GM18508 (cell line): Measurements from ENCODE around the gene MBNL2.

ENCODE experiments used
- ATAC-seq: cut with Tn5 transposase; IDR thresholded peaks from one replicate; pipeline ENCODE4 v1.9.1; 2021; ENCODE audit warnings: moderate number of reproducible peaks; ENCODE audit not compliant: insufficient read depth, unreplicated experiment

Gene MBNL2

GRCh38 chr13:97317933-97318332 lies 95.8 kb downstream of the MBNL2 start:
- no peak for ATAC-seq

- no peak for ATAC-seq
These were observed 96.4 kb downstream of the MBNL2 start for GRCh38 chr13:97318532-97318931.

DNA sequence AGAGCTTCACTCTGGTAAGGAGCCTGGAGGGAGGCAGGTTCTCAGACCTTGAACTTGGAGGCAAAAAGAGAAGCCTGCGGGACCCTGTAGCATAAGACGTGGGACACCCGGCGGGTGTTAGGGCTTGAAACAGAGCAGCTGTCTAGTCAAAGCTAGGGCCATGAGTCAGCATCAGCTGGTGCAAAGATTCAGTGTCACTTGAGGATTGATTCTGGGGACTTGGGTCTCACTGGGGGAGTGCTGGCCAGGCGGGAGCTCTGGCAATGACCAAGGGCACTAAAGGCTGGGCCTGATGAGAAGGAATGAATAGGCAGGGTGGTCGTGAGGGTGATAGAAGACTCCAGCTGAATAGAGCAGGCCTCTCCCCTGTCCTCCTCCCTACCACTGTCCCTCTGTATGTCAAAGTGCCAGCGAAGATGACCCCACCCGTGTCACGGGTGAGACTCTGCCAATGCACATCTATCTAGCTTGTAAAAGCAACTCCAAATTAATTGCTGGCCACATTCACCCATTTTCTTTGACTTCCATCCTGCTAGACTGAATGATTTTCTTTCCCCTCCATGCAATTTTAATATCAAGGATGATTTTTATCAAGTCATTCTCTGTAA lies 97.1 kb downstream of the MBNL2 start:
- ATAC-seq, result no peak

GRCh38 chr13:97321101-97321500 lies 99.0 kb downstream of the MBNL2 start:
- ATAC-seq, result no peak

GRCh38 chr13:97321616-97322321 lies 99.6 kb downstream of the MBNL2 start:
- ATAC-seq, result no peak

DNA sequence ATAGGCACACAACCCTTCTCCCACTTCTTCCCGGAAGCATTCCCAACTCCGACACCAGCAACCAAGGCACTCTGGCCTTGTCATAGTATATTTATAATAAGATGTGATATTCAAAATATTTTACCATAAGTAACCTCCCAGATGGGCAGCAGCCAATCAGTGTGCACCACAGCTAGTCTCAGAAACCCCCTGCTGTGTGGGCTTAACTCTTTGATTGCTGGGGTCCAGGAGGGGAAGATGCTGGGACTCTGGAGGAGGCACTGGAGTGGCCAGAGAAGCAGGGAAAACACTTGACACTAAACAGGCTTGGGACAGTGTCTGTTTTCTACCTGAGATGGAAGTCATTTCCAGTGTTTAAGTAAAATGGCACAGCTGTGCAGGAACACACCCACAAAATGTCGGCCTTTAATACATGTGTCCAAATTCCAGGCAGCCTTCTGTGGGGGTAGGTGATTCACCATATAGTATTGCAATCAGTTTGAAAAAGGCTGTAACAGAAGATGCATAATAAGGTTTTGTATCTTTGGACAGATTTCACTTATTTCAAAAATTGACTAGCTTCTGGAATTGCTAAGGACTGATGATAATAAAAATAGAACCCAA lies 100.7 kb downstream of the MBNL2 start:
- no peak for ATAC-seq

- ATAC-seq, result no peak
These were observed 102.0 kb downstream of the MBNL2 start for GRCh38 chr13:97324115-97324514.

DNA sequence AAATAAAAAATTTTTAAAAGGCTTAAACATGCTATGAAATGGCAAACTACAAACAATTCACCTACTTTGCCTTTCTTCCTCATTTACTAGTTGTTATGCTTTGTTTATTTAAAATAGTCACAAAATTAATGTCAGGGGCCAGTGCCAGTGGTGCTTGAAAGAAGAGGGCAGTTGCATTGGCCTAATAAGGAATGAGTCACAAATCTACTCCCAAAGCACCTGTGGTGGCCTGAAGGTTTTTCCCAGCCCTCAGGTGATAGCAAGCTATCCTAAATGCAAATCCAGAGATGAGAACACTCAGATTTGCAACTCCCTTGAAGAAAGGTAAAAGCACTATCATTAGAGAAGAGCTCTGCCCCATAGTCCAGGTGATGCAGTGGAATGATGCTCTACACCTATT lies 103.6 kb downstream of the MBNL2 start:
- no peak for ATAC-seq

DNA sequence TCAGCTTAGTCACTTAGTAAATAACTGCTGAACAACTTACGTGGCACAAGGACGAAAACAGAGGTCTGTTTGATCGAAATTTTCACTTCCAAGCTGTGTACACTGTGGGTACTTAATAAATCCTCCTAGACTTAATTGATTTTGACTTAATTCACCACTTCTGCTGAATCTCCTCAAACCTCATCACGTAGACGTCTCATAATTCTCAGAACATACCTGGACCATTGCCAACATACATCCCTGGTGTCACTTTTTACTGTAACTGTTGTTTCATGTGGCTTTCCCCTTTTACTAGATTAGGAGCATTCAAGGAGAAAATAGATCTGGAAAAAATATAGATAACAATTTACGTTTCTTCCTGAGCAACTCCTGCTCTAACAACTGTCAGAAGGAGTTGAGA lies 105.0 kb downstream of the MBNL2 start:
- ATAC-seq, result no peak

DNA sequence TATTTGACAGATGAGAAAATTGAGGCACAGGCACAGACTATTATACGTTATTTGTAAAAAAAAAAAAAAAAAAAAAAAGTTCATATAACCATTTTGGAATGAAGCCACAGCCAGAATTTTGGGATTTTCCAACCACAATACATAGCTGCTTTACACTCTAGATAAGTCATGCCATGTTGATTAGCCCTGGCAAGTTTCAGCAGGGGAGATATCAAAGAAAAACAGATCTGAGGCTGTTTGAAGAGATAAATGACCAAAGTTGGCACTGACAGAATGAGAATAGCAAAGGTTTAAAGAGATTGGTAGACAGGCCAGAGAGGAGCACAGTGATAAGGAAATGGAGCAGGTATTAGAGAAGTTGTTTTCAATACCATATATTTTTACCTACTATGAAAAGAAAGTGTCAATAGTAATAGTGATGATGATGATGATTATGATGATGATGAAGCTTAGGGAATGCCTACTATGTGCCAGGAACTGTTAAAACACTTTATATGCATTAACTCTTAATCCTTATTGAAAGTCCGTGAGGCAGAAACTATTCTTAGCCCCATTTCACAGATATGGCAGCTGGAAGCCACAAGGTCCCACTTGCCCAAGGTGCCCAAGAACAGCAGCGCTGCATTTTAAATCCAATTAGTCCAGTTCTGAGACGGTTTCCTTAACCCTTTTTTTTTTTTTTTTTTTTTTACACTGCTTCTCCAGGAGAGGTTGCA lies 105.5 kb downstream of the MBNL2 start:
- ATAC-seq, result no peak

GRCh38 chr13:97328222-97328790 lies 106.2 kb downstream of the MBNL2 start:
- no peak for ATAC-seq

GRCh38 chr13:97329331-97329730 lies 107.2 kb downstream of the MBNL2 start:
- no peak for ATAC-seq

GRCh38 chr13:97330448-97330847 lies 108.3 kb downstream of the MBNL2 start:
- no peak for ATAC-seq

DNA sequence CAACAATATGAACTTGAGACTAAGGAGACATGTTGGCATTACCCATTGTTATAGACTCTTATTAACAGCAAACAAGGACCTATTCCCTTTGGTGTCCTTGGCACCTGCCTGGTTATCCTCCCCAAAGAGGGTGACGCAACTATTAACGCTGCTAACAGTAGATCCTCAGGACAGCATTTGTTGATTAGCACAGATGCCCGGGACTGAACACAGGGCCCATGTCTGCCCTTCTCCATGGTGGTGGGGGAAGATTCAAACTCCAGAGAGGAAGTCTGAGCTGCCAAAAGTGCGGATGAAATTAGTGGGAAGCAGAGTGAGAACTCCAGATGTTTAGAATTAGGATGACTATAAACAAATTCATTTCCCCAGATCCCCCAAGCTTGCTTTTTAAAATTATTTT lies 110.6 kb downstream of the MBNL2 start:
- ATAC-seq, result no peak

- no peak for ATAC-seq
These were observed 111.8 kb downstream of the MBNL2 start for GRCh38 chr13:97333983-97334382.

DNA sequence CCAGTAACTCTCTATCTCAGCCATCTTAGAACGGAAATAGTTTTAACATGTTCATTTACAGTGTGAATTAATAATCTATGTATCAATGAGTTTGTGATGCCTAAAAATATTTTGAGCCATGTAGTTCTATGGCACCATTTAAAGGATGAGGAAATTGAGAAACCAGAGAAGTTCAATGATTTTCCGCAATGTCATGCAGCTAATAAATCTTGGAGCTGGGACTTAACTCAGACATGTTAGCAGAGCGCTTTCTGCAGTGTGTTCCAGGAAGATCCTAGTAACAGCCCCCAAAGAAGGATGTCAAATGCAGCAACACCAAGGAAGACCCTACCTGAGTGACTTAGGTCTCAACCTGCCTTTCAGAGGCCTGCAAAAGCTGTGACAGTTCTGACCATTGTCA lies 112.6 kb downstream of the MBNL2 start:
- no peak for ATAC-seq

DNA sequence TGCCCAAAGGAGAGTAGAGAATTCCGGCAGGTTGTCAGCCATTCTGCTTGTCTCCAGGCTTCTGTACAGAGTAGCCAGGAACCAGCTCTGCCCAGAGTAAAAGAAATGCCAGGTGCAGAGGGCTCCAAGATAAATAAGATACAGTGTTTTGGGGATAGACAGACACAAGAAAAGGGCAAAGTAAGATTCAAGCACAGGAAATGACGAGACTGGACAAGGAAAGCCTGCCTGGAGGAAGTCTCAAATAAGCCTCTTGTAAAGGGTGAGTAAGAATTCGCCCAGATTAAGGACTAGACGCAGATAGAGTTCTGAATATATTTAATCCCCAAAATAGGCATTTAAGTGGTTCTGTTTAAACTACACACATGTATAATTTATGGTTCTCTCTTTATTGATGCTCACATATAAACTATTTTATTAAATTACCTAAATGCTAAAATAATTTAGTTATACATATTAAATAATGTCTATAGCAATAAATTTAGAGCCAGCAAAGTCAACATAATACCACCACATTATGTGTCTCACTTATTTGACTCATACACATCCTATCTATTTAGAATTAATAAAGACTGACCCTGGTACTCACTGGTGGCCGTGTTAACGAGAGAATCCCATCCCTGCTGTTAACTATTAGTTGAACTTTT lies 113.5 kb downstream of the MBNL2 start:
- ATAC-seq, result no peak

GRCh38 chr13:97337985-97338499 lies 115.9 kb downstream of the MBNL2 start:
- ATAC-seq, result no peak

DNA sequence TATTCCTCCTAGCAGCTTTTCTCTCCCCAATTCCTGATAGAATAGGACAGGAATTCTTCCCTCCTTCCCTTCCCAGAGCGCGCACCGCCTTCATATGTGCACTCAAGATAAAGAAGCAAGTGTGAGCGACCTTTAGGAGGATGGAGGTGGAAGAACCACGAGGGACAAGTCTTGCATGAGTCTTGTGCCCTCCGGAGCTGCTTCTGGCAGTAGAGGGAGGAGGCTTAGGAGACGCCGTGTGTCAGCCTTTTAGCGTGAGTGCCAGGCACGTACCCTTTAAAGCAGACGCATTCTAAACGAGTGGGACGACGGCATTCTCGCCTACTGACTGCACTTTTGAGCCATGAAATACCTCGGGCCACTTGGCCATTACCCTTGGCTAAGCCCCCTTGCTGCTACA lies 116.4 kb downstream of the MBNL2 start:
- ATAC-seq, result no peak
